ENCODE data around the gene SLC4A8. TPM values are rescaled to one million over a fixed set of nuclear protein-coding genes. Genes with fewer than 3 reads are reported as not detected.
"Not testable (repeated sequence)": the region's sequence is repeated elsewhere in the genome, so short reads cannot be mapped to it uniquely, and the experiment has no call there.

The SLC4A8 gene
- total RNA-seq, 2 donors from 2014 or later, result 2.4 to 14.4 TPM

DNA sequence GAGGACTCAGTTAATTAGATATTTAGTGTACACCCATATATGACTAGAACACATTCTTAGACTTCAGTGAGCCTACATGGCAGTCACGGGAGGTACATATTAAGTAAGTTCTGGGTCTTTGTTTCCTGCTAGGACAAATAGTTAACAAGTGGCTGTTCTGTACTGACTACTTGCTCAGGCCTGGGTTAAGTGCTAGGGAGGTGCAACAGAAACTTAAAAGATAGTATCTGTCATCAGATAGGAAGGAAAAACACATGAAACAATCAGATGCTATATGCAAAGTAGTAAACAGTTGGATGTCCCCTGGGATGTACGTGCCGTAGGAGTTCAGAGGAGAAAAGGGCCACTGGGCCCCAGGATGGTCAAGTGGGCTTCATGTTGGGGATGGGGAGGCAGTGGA, 59.5 kb downstream of the SLC4A8 start:
- ATAC-seq, result no peak
- H3K36me3 Mint-ChIP-seq, result no peaks in the 10 kb centered on the region

DNA sequence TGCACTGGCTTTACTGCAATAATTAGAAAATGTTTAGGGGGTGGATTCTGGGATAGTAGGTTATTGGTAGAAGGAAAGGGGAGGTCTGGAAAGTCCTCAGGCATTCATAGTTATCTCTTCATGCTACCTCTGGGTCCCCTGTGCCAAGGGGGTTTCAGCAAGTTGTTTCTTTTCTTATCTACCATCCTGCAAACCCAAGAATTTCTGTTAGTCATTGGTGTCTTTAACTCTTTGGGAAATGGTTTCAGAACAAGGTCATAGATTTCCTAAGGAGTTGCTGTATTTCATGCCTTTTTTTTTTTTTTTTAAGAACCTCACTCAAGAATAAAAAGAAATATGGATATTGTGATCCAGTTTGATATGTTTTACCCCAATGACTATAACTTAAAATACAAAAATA, 63.6 kb downstream of the SLC4A8 start:
- Mint-ChIP-seq H3K27ac (no peak overlapping the region), H3K9me3 (no peaks in the 10 kb centered on the region), H3K36me3 (no peaks in the 10 kb centered on the region)
- DNase-seq (ENCODE audit: low spot score in 2 of 2) (no peak), ATAC-seq (no peak)

More for the DNA sequence above, 59.5 kb downstream of the SLC4A8 start:
- Mint-ChIP-seq H3K27ac (peak overlapping the region in 1 of 2 donors; percentile 13), H3K9me3 (no peaks in the 10 kb centered on the region)
- DNase-seq (ENCODE audit: low spot score in 2 of 2), result no peak

DNA sequence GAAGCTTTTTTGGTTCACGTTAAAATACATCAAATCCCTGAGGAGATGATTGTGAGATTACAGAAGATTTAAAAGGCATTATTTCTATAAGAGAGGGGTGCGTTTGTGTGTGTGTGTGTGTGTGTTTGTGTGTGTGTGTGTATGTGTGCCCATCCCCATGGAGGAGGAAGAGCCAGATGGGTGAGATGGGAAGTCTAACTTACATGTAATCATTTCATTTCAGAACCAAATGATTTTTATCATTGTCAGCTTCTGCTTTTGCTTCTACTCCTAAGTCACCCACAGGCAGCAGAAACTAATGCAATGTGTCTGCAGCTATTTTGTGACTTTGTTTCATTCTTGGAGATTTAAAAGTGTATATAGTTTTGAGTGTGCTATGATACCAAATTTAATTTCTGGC, 68.7 kb downstream of the SLC4A8 start:
- H3K36me3 Mint-ChIP-seq, result no peaks in the 10 kb centered on the region
- H3K9me3 Mint-ChIP-seq, result no peaks in the 10 kb centered on the region
- ATAC-seq, result no peak

DNA sequence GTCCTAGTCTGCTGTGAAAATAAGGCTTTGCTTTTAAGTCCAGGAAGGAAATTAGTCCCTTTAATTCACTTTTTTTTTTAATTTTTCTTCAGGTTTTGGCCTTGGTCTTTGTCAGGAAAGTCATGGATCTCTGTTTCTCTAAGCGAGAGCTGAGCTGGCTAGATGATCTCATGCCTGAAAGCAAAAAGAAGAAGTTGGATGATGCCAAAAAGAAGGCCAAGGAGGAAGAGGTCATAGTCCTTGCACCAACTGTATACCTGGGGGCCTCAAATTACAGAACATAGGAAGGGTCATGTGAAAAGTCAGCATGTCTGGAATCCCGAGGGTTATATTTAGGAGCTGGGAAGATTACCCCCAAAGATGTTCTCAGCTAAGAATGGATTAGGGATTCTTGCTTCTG, 72.3 kb downstream of the SLC4A8 start:
- Mint-ChIP-seq H3K36me3 (no peaks in the 10 kb centered on the region), H3K27ac (no peak overlapping the region), H3K9me3 (no peaks in the 10 kb centered on the region)
- ATAC-seq (no peak), DNase-seq (ENCODE audit: low spot score in 2 of 2) (no peak)

More for the DNA sequence above, 68.7 kb downstream of the SLC4A8 start:
- DNase-seq (ENCODE audit: low spot score in 2 of 2), result no peak
- H3K27ac Mint-ChIP-seq, result no peak overlapping the region

DNA sequence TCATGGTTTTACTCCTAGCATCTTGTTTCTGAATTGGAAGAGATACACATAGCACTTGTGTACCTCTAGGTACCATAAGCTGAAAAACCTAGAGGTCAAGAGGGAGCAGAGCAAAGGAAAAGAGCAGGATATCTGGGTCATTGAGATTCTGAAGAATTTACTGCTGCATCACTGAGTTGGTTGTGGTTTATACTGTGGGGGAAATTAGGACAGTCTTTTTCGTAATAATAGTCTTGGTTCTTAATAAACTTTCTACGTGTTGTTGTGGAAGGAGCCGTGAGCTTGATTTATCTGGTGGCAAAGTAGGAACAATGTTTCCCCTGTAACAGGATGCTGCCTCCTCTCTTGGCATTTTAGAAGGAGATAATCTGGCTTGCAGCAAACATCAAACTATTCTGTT, 80.2 kb downstream of the SLC4A8 start:
- no peak overlapping the region for H3K27ac Mint-ChIP-seq
- no peak for ATAC-seq
- DNase-seq (ENCODE audit: low spot score in 2 of 2), result no peak
- no peaks in the 10 kb centered on the region for H3K36me3 Mint-ChIP-seq
- H3K9me3 Mint-ChIP-seq, result no peaks in the 10 kb centered on the region

DNA sequence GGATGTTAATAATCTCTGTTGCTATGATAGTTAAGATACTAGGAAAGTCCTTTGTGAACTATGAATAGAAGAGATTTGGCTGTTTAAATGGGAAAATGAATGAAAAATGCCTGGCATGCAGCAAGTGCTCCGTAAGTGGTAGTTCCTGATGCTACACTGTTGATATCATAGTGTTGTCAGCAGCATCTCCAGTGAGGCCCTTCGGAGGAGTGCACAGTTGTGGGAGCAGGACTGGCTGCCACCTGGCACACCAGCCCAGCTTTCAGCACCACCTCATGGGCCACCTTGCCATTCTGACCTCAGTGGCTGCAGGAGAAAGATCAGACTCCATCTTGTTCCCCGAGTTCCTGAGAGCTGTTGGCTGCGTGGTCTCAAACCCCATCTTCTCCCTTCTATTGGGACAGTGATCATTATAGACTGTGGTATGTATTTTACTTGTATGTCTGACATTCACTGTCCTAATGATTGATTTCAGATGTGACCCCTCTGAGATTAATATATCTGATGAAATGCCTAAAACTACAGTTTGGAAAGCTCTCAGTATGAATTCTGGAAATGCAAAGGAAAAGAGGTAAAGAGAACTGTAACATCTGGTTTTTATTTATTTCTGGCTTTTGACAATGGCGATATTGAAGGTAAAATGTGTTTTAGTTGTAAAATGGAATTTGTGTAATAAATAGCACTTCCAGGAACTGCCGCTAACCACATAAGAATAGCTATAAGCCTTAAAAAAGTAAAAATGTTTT, 80.9 kb downstream of the SLC4A8 start:
- no peak for ATAC-seq
- Mint-ChIP-seq H3K9me3 (no peaks in the 10 kb centered on the region), H3K36me3 (no peaks in the 10 kb centered on the region), H3K27ac (no peak overlapping the region)
- DNase-seq (ENCODE audit: low spot score in 2 of 2), result no peak

DNA sequence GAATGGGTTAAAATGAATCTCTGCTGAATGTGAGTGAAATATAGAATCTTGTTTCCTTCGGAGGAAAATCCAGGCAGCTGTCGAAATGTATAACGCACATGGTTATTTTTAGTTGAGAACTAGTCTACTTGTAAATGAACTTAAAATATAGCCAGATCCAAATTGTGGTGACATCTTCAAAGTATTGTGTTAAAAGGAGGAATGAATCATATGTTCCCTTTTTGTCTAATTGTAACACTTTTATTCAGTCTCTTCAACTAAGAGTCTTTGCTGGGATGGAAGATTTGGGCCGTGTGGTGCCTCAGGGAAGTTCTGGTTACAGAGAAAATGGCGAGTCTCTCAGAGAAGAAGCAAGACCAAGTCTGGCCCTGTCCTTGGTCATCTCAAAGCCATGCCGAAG, 82.5 kb downstream of the SLC4A8 start:
- Mint-ChIP-seq H3K27ac (no peak overlapping the region), H3K36me3 (no peaks in the 10 kb centered on the region), H3K9me3 (no peaks in the 10 kb centered on the region)
- no peak for DNase-seq (ENCODE audit: low spot score in 2 of 2)
- ATAC-seq, result no peak

DNA sequence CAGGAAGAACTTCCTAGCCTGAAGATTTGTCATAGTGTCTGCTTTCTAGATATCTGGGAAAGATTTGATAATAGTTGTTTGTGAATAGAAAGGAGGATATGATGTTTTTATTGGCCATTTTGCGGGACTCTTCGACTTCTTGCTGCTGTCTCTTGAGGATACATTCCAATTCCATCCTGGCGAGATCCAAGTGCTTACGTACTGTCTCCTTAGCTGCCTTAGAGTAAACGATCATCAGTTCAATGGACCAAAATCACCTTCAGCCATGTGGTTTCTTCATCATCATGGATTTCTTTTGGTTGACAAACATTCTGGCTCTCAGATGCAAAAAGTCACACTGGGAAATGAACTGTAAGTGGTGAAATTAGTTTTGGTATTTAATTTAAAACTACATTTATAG, 83.7 kb downstream of the SLC4A8 start:
- no peaks in the 10 kb centered on the region for H3K36me3 Mint-ChIP-seq
- ATAC-seq, result no peak
- H3K9me3 Mint-ChIP-seq, result no peaks in the 10 kb centered on the region
- H3K27ac Mint-ChIP-seq, result no peak overlapping the region
- DNase-seq (ENCODE audit: low spot score in 2 of 2), result no peak

DNA sequence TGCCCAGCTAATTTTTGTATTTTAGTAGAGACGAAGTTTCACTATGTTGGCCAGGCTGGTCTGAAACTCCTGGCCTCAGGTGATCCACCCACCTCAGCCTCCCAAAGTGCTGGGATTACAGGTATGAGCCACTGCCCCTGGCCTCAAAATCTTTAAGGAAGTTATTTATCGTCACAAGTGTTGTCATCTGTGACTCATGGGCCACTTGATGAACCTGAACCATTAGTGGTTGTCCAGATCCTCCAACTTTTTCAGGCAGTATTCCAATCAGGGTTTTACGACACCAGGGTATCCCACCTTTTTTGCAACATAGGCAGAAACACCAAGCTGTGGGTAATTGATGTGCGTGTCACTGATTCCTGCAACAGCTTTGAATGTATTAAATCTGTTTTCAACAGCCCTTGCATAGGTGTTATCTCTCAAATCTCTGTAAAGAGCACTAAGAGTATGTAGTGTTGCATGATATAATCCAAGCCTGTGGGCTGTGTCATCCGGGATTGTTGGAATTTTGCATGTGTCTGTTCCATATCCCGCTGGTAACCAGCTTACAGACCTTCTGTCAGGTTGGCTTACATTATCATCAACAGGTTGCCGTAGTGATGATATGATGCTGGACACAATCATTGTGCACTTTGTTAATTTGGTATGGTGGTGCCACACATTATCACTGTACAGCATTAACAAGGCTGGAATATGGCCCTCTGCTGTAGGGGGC, 87.1 kb downstream of the SLC4A8 start:
- ATAC-seq (no peak), DNase-seq (ENCODE audit: low spot score in 2 of 2) (no peak)
- Mint-ChIP-seq H3K27ac (no peak overlapping the region), H3K9me3 (no peaks in the 10 kb centered on the region), H3K36me3 (no peaks in the 10 kb centered on the region)

DNA sequence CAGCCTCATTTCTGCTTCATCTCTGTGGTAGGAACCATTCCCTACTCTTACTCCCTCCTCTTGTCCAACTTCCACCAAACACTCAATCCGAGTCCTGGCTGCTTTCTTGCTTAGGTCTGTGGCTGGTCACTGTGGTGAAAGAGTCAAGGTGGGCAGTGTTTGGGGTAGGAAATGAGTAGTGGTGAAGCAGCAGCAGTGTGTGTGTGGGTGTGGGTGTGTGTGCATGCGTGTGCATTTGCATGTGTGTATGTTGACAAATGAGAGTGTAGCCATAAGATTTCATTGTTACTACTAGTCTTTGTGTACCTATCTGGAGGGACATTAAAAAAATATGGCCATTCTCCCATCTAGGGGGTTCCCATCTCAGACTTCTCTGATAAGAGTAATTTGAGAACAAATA, 87.8 kb downstream of the SLC4A8 start:
- ATAC-seq (no peak), DNase-seq (ENCODE audit: low spot score in 2 of 2) (no peak)
- Mint-ChIP-seq H3K9me3 (no peaks in the 10 kb centered on the region), H3K36me3 (no peaks in the 10 kb centered on the region), H3K27ac (no peak overlapping the region)

DNA sequence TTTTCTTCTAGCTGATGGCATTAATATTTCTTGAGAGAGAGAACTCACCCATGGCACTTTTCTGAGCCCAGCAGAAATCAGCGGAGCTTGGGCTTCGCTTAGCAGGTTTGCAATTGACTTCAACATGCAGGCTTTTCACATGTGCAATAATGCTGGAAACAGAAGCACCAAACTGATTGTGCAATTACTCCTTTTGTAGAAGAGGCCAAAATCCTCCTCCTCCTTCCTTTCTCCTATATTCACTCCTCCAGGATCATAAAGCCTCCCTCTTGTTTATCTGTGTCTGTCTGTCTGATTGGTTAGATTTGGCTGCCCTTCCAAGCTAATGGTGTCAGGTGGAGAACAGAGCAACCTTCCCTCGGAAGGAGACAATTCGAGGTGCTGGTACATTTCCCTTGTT, 90.4 kb downstream of the SLC4A8 start:
- H3K27ac Mint-ChIP-seq; H3K9me3 Mint-ChIP-seq; ATAC-seq; H3K36me3 Mint-ChIP-seq; DNase-seq (ENCODE audit: low spot score in 2 of 2): not testable (repeated sequence)

DNA sequence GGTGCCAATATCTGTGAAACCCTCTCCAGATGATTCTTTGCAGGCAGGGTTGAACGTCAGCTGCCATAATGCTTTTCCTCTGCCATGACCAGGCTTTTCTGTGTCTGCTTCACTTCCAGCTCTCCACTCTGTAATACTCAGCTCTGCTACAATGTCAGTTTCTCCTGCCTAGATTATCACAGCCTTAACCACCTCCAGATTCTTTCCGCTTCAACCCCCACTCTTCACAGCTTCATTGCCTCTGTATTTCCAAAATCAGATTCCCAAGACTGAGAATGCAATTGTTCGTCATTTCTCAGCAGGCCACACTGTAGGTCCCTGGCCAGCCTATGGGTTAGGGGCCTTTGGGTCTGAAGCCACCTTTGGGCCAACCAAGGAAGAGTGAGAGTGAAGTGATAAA, 92.7 kb downstream of the SLC4A8 start:
- DNase-seq (ENCODE audit: low spot score in 2 of 2) (no peak), ATAC-seq (no peak)
- Mint-ChIP-seq H3K27ac (no peak overlapping the region), H3K9me3 (no peaks in the 10 kb centered on the region), H3K36me3 (no peaks in the 10 kb centered on the region)

DNA sequence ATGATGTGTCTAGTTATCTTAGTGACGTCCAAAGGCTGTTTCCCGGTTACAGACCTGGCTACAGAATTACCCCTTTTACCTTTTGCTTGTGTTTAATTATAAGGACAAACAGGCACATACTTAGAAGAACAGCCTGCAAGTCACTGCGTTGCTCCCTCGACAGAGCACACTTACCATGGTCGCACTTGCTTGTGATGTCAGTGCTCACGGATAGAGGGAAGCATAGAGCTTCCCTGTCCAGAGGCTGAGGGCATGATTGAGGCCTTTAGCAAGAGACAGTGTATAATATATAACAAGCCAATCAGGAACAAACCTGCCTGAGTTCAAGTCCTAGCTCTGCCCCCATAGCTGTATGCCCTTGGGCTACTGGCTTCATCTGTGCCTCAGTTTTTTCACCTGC, 93.2 kb downstream of the SLC4A8 start:
- H3K27ac Mint-ChIP-seq, result no peak overlapping the region
- H3K36me3 Mint-ChIP-seq, result no peaks in the 10 kb centered on the region
- DNase-seq (ENCODE audit: low spot score in 2 of 2) (no peak), ATAC-seq (no peak)
- H3K9me3 Mint-ChIP-seq, result no peaks in the 10 kb centered on the region

DNA sequence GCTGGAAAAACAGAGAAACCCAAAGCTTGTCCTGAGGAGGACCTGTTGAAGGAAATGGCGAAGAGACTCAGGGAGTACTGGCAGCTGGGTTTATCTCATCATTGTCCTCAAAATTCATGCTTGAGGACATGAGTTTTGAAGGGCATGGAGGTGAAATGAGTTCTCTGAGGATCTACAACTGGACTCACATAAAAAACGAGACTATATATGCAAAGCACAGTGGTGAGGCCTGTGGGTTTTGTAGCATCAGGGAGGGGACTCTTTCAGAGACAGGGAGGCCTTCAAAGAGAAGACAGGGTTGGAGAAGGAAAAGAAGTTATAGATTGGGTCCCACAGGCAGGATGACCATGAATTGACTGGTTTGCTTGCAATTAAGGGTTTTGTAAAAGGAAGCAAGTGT, 95.1 kb downstream of the SLC4A8 start:
- DNase-seq (ENCODE audit: low spot score in 2 of 2) (no peak), ATAC-seq (no peak)
- Mint-ChIP-seq H3K9me3 (no peaks in the 10 kb centered on the region), H3K27ac (no peak overlapping the region), H3K36me3 (no peaks in the 10 kb centered on the region)

DNA sequence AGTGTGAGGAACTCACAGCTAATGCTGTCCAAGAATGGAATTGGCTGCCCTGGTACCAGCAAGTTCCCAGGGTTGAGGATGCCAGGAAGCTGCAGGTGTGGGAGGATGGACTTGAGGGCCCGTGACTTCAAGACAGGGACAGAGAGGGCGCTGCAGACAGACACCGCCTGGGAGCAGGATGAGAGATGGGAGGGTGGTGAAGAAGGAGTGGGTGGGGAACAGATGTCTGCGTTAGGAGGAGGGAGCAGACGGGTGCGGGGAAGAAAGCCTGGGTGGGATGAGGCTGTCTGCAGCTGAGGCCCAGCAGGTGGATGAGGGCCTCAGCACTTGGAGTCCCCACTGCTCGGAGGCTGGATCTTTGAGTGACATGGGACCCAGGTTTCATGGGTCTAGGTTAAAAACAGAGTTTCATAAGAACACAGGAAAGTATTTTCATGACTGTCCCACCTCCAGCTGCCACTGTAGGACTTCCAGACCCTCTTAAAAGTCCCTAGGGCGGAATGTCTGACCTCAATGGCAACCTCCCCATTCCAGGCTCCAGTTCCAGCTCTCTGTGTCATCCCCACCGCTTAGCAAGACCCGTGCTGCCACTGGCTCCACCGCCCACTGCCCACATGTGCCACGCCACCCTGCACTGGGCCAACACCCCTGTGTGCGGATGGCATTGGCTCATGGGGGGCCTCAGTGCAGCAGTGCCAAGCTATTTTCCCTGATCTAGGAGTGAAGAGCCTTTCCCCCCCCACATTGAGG, 96.1 kb downstream of the SLC4A8 start:
- no peaks in the 10 kb centered on the region for H3K9me3 Mint-ChIP-seq
- ATAC-seq, result no peak

DNA sequence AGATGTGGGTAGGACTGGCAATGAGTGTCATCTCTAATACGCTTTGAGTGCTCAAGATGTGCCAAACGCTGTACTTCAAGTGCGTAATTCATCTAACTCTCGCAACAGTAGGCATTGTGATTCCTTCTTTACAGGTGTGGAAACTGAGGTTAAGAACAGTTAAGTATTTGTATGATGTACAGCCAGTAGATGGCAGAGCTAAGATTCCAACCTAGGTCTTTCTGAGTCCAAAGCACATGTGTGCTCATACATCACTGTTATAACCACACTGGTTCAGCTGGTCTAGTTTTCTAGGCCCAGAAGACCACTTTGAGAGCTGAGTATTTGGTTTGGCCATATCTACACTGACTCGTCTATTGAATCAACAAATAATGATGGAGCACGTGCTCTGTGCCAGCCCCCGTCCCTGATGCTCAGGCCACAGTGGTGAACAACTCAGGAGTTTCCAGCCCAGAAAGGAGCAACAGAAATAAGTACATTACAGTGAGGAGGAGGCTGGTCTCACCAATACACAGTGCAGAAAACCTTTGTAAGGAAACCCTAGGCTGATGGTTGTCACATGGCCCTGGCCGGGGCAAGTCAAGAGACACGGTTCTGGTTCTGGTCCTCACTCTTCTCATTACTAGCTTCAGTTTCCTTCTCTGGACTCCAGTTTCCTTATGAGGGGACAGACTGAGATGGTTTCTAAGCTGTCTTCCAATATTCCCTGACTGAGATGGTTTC, 97.1 kb downstream of the SLC4A8 start:
- Mint-ChIP-seq H3K27ac (no peak overlapping the region), H3K9me3 (no peaks in the 10 kb centered on the region), H3K36me3 (no peaks in the 10 kb centered on the region)
- no peak for DNase-seq (ENCODE audit: low spot score in 2 of 2)
- no peak for ATAC-seq

More for the DNA sequence above, 96.1 kb downstream of the SLC4A8 start:
- no peak for DNase-seq (ENCODE audit: low spot score in 2 of 2)
- Mint-ChIP-seq H3K36me3 (no peaks in the 10 kb centered on the region), H3K27ac (no peak overlapping the region)

DNA sequence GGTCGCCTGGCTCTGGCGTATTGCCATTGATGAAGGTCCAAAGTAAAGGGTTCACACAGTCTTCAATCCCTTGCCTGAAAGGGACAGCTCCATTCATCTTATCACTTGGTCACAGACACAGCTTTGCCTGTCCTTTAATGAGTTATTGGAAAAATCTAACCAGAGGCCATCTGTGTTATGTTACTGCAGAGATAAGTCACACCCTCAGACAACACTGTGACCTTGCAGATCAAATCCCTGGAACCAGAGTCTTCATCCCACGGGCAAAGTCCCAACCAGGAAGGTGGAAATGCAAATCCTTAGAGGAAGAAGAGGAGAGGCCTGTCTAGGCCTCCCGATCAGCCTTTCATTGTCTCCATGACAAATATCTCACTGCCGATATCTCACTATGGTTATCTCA, 98.1 kb downstream of the SLC4A8 start:
- H3K27ac Mint-ChIP-seq, result no peak overlapping the region

More for the DNA sequence above, 98.1 kb downstream of the SLC4A8 start:
- DNase-seq (ENCODE audit: low spot score in 2 of 2), result no peak
- Mint-ChIP-seq H3K9me3 (no peaks in the 10 kb centered on the region), H3K36me3 (no peaks in the 10 kb centered on the region)
- ATAC-seq, result no peak

Data from activated naive CD4-positive, alpha-beta T cell treated with anti-CD3 and anti-CD28 coated beads, Interleukin-2, amount 50 U/mL, for 72 hours (primary cell).